ENCODE results near the gene GIMAP6.

GIMAP6 gene

GRCh38 chr7:150645259-150646020, 13.3 kb upstream of the GIMAP6 start:
- Histone ChIP-seq H3K27ac (ENCODE audit: low read depth, low read length) (no peak overlapping the region), H3K14ac (ENCODE audit: low read length) (no peak overlapping the region), H2BK12ac (ENCODE audit: low read length) (no peak overlapping the region), H3K4ac (ENCODE audit: low read depth, low read length) (no peak overlapping the region), H3K27me3 (ENCODE audit: insufficient read depth, low read length) (no peaks in the 10 kb centered on the region), H3K9ac (ENCODE audit: low read length) (no peak overlapping the region), H3K4me2 (ENCODE audit: low read length) (no peak overlapping the region), H2AFZ (ENCODE audit: insufficient read depth, low read length, poor library complexity) (no peak overlapping the region), H2BK120ac (ENCODE audit: insufficient read depth, low read length, poor library complexity) (no peak overlapping the region), H3K79me1 (ENCODE audit: low read length) (no peaks in the 10 kb centered on the region), H4K8ac (ENCODE audit: low read depth, low read length) (no peak overlapping the region), H4K12ac (ENCODE audit: low read depth, low read length) (no peak overlapping the region), H2AK5ac (ENCODE audit: low read length) (no peak overlapping the region), H3K36me3 (ENCODE audit: control insufficient read depth in 1 of 2, insufficient read depth in 2 of 2, low read length in 2 of 2) (no peaks in the 10 kb centered on the region), H3K18ac (ENCODE audit: low read length) (no peak overlapping the region), H4K91ac (ENCODE audit: low read depth, low read length) (no peak overlapping the region), H3K23ac (ENCODE audit: low read length) (no peak overlapping the region), H3K9me3 (ENCODE audit: insufficient read depth, low read depth, low read length) (peaks cover 3% of the 10 kb centered on the region), H2BK5ac (ENCODE audit: low read depth, low read length, poor library complexity) (no peak overlapping the region), H3K4me3 (ENCODE audit: low read depth, low read length) (no peak overlapping the region), H3K79me2 (ENCODE audit: control insufficient read depth, insufficient read depth, low read length, poor library complexity) (no peaks in the 10 kb centered on the region), H3K4me1 (ENCODE audit: control insufficient read depth in 1 of 2, insufficient read depth in 2 of 2, low read length in 2 of 2) (no peaks in the 10 kb centered on the region)
- DNase-seq = no peak
- no CpG with 5 or more reads among the region's 6 CpGs for WGBS (ENCODE audit: extremely low coverage, insufficient coverage, insufficient read length)

GRCh38 chr7:150642926-150643325, 10.7 kb upstream of the GIMAP6 start:
- no peak overlapping the region for H3K4me3 ChIP-seq (ENCODE audit: low read depth, low read length)
- no peak overlapping the region for H3K4me2 ChIP-seq (ENCODE audit: low read length)
- H2BK120ac ChIP-seq (ENCODE audit: insufficient read depth, low read length, poor library complexity) = no peak overlapping the region
- H3K79me1 ChIP-seq (ENCODE audit: low read length) = no peaks in the 10 kb centered on the region
- H2AK5ac ChIP-seq (ENCODE audit: low read length) = no peak overlapping the region
- H3K27ac ChIP-seq (ENCODE audit: low read depth, low read length) = no peak overlapping the region
- H3K36me3 ChIP-seq (ENCODE audit: control insufficient read depth in 1 of 2, insufficient read depth in 2 of 2, low read length in 2 of 2) = no peaks in the 10 kb centered on the region
- no peak overlapping the region for H3K4ac ChIP-seq (ENCODE audit: low read depth, low read length)
- no peak overlapping the region for H2BK5ac ChIP-seq (ENCODE audit: low read depth, low read length, poor library complexity)
- H2AFZ ChIP-seq (ENCODE audit: insufficient read depth, low read length, poor library complexity) = no peak overlapping the region
- peaks cover 3% of the 10 kb centered on the region for H3K9me3 ChIP-seq (ENCODE audit: insufficient read depth, low read depth, low read length)
- no peak overlapping the region for H4K8ac ChIP-seq (ENCODE audit: low read depth, low read length)
- H4K12ac ChIP-seq (ENCODE audit: low read depth, low read length) = peak overlapping the region; percentile 43
- H3K9ac ChIP-seq (ENCODE audit: low read length) = no peak overlapping the region
- H3K23ac ChIP-seq (ENCODE audit: low read length) = no peak overlapping the region
- no peaks in the 10 kb centered on the region for H3K79me2 ChIP-seq (ENCODE audit: control insufficient read depth, insufficient read depth, low read length, poor library complexity)
- no peak for DNase-seq
- no peak overlapping the region for H4K91ac ChIP-seq (ENCODE audit: low read depth, low read length)
- H3K18ac ChIP-seq (ENCODE audit: low read length) = no peak overlapping the region
- no CpG with 5 or more reads among the region's 5 CpGs for WGBS (ENCODE audit: extremely low coverage, insufficient coverage, insufficient read length)
- H3K27me3 ChIP-seq (ENCODE audit: insufficient read depth, low read length) = no peaks in the 10 kb centered on the region
- no peak overlapping the region for H2BK12ac ChIP-seq (ENCODE audit: low read length)
- no peak overlapping the region for H3K14ac ChIP-seq (ENCODE audit: low read length)
- H3K4me1 ChIP-seq (ENCODE audit: control insufficient read depth in 1 of 2, insufficient read depth in 2 of 2, low read length in 2 of 2) = no peaks in the 10 kb centered on the region

- Histone ChIP-seq H2AFZ (ENCODE audit: insufficient read depth, low read length, poor library complexity) (no peak overlapping the region), H4K91ac (ENCODE audit: low read depth, low read length) (no peak overlapping the region), H3K9me3 (ENCODE audit: insufficient read depth, low read depth, low read length) (peaks cover 3% of the 10 kb centered on the region), H3K23ac (ENCODE audit: low read length) (no peak overlapping the region), H4K8ac (ENCODE audit: low read depth, low read length) (no peak overlapping the region), H2BK120ac (ENCODE audit: insufficient read depth, low read length, poor library complexity) (no peak overlapping the region), H2BK5ac (ENCODE audit: low read depth, low read length, poor library complexity) (no peak overlapping the region), H3K4me3 (ENCODE audit: low read depth, low read length) (no peak overlapping the region), H3K27me3 (ENCODE audit: insufficient read depth, low read length) (no peaks in the 10 kb centered on the region), H3K79me1 (ENCODE audit: low read length) (no peaks in the 10 kb centered on the region), H3K4ac (ENCODE audit: low read depth, low read length) (no peak overlapping the region), H4K12ac (ENCODE audit: low read depth, low read length) (no peak overlapping the region), H3K18ac (ENCODE audit: low read length) (no peak overlapping the region), H3K4me2 (ENCODE audit: low read length) (no peak overlapping the region), H2AK5ac (ENCODE audit: low read length) (no peak overlapping the region), H3K79me2 (ENCODE audit: control insufficient read depth, insufficient read depth, low read length, poor library complexity) (no peaks in the 10 kb centered on the region), H3K36me3 (ENCODE audit: control insufficient read depth in 1 of 2, insufficient read depth in 2 of 2, low read length in 2 of 2) (no peaks in the 10 kb centered on the region), H2BK12ac (ENCODE audit: low read length) (no peak overlapping the region), H3K9ac (ENCODE audit: low read length) (no peak overlapping the region), H3K14ac (ENCODE audit: low read length) (no peak overlapping the region), H3K27ac (ENCODE audit: low read depth, low read length) (no peak overlapping the region), H3K4me1 (ENCODE audit: control insufficient read depth in 1 of 2, insufficient read depth in 2 of 2, low read length in 2 of 2) (no peaks in the 10 kb centered on the region)
- no peak for DNase-seq
These were observed 9.7 kb upstream of the GIMAP6 start for GRCh38 chr7:150641854-150642253.

GRCh38 chr7:150633926-150634325, 1.7 kb upstream of the GIMAP6 start:
- Histone ChIP-seq H2AFZ (ENCODE audit: insufficient read depth, low read length, poor library complexity) (no peak overlapping the region), H3K4me2 (ENCODE audit: low read length) (no peak overlapping the region), H3K27ac (ENCODE audit: low read depth, low read length) (no peak overlapping the region), H3K27me3 (ENCODE audit: insufficient read depth, low read length) (no peaks in the 10 kb centered on the region), H2AK5ac (ENCODE audit: low read length) (no peak overlapping the region), H3K79me1 (ENCODE audit: low read length) (no peaks in the 10 kb centered on the region), H4K12ac (ENCODE audit: low read depth, low read length) (no peak overlapping the region), H2BK120ac (ENCODE audit: insufficient read depth, low read length, poor library complexity) (no peak overlapping the region), H3K9ac (ENCODE audit: low read length) (no peak overlapping the region), H3K9me3 (ENCODE audit: insufficient read depth, low read depth, low read length) (no peaks in the 10 kb centered on the region), H3K79me2 (ENCODE audit: control insufficient read depth, insufficient read depth, low read length, poor library complexity) (no peaks in the 10 kb centered on the region), H3K14ac (ENCODE audit: low read length) (no peak overlapping the region), H2BK5ac (ENCODE audit: low read depth, low read length, poor library complexity) (no peak overlapping the region), H4K91ac (ENCODE audit: low read depth, low read length) (no peak overlapping the region), H3K4ac (ENCODE audit: low read depth, low read length) (no peak overlapping the region), H3K4me3 (ENCODE audit: low read depth, low read length) (no peak overlapping the region), H3K36me3 (ENCODE audit: control insufficient read depth in 1 of 2, insufficient read depth in 2 of 2, low read length in 2 of 2) (no peaks in the 10 kb centered on the region), H4K8ac (ENCODE audit: low read depth, low read length) (no peak overlapping the region), H3K18ac (ENCODE audit: low read length) (no peak overlapping the region), H2BK12ac (ENCODE audit: low read length) (no peak overlapping the region), H3K23ac (ENCODE audit: low read length) (no peak overlapping the region), H3K4me1 (ENCODE audit: control insufficient read depth in 1 of 2, insufficient read depth in 2 of 2, low read length in 2 of 2) (no peaks in the 10 kb centered on the region)
- WGBS (ENCODE audit: extremely low coverage, insufficient coverage, insufficient read length) = no CpG with 5 or more reads among the region's 1 CpG
- DNase-seq = no peak

Data from trophoblast cell (in vitro differentiated cells and primary cell).